OCI-LY7 (cell line): ENCODE measurements around the gene IRAK1.

Experiments
- CTCF ChIP-seq: fragments of 200-600 bp; sonication (generic); conservative IDR thresholded peaks from 2 replicates; pipeline ENCODE4 v1.5.1; 2014; ENCODE audit warnings: mild to moderate bottlenecking, antibody characterized with exemption, low read length, moderate library complexity, mixed read lengths
- EZH2phosphoT487 ChIP-seq: fragments of 200-600 bp; sonication (generic); IDR thresholded peaks from 2 replicates; pipeline ENCODE4 v1.6.1; 2018; ENCODE audit warnings: low read depth, borderline replicate concordance, mild to moderate bottlenecking, mixed run types, antibody characterized with exemption, low read length, moderate library complexity, mixed read lengths

GRCh38 chrX:154033848-154034247 is 14.1 kb upstream of the IRAK1 start:
- no peak for TF ChIP-seq CTCF
- TF ChIP-seq EZH2phosphoT487 = no peak
